ENCODE results near the gene PRR20G. TPM values are rescaled to one million over a fixed set of nuclear protein-coding genes. Genes with fewer than 3 reads are reported as not detected.

The PRR20G gene
- total and polyA plus RNA-seq, 9 of the 15 experiments (the other 6 are each of a cell fraction or from before 2014, with no cell fraction given), result not detected

DNA sequence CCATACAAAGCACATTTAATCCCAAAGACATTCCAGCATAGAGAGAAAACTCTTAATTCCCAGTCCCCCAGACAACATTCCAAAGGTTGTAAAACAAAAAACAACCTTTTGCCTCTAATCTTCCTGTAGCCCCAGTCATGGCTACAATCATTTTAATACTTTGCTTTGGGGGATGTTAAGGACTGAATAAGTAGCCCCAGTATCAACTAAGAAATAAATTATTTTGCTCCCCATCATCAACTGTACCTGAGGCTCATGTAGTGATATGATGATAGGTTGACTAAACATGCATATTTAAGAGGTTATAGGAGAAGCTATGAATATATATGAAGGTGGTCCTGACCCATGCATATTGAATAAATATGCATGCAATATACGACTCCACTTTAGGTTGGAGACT, 40.6 kb downstream of the PRR20G start:
- no peak for DNase-seq (ENCODE audit: extremely low read depth in 1 of 4, low spot score in 3 of 4)
- in situ Hi-C loops (cut with MboI), result no loop called here
- H2AFZ ChIP-seq (ENCODE audit: low read depth, low read length), result no peak overlapping the region
- 0% methylated on average over 1 of the region's 1 CpG for WGBS (ENCODE audit: insufficient coverage, low coverage, missing lambda C conversion rate)
- no peaks in the 10 kb centered on the region for H4K20me1 ChIP-seq (replicated peaks; ENCODE audit: control insufficient read depth, insufficient read depth, low read length)
- no peak for FAIRE-seq
- ChIA-PET POLR2A (no interaction called here), CTCF (ENCODE audit: low intra/inter-chr PET ratio) (no interaction called here)
- BruUV-seq (replicated peaks), result no TSS peak
- H3K36me3 ChIP-seq (ENCODE audit: control insufficient read depth, insufficient read depth, low read length), result no peaks in the 10 kb centered on the region
- H3K4me3 ChIP-seq, result no peak overlapping the region
- no peak overlapping the region for H3K27ac ChIP-seq (ENCODE audit: extremely low read depth, low read depth, low read length)
- intact Hi-C loops (cut with micrococcal nuclease), result no loop called here
- no peak for ATAC-seq
- H3K9ac ChIP-seq (ENCODE audit: insufficient read depth in 1 of 2, low read depth in 2 of 2, low read length in 2 of 2), result no peak overlapping the region
- no peaks in the 10 kb centered on the region for H3K79me2 ChIP-seq (ENCODE audit: control insufficient read depth, insufficient read depth, low read length)
- no peak overlapping the region for H3K4me2 ChIP-seq (ENCODE audit: insufficient read depth, low read length)
- no peaks in the 10 kb centered on the region for H3K9me1 ChIP-seq (ENCODE audit: control insufficient read depth, insufficient read depth, low read length)
- H3K9me3 ChIP-seq (replicated peaks; ENCODE audit: control insufficient read depth, insufficient read depth, low read depth, low read length), result no peaks in the 10 kb centered on the region
- H3K4me1 ChIP-seq (replicated peaks in 1 of 2; ENCODE audit: control insufficient read depth in 2 of 2, insufficient read depth in 2 of 2, low read length in 2 of 2), result no peaks in the 10 kb centered on the region
- no peaks in the 10 kb centered on the region for H3K27me3 ChIP-seq (ENCODE audit: control insufficient read depth in 2 of 2, insufficient read depth in 2 of 2, low read length in 2 of 2)
- TF ChIP-seq ZNF12 (CRISPR knock-in tag; IDR thresholded peaks at IDR 0.05), result no peak
- no peak for TF ChIP-seq ZNF445 (CRISPR knock-in tag; IDR thresholded peaks at IDR 0.05; ENCODE audit: low read depth)
- no peak for TF ChIP-seq ZNF398 (CRISPR knock-in tag; IDR thresholded peaks at IDR 0.05)
- no peak for TF ChIP-seq FOXA1 (IDR thresholded peaks at IDR 0.05; ENCODE audit: borderline replicate concordance)
- TF ChIP-seq ETV1 (tag; conservative IDR thresholded peaks at IDR 0.05; ENCODE audit: low read depth), result no peak
- no peak for TF ChIP-seq NFE2 (IDR thresholded peaks at IDR 0.05; ENCODE audit: low read depth)
- TF ChIP-seq ZNF717 (CRISPR knock-in tag; IDR thresholded peaks at IDR 0.05), result no peak
- TF ChIP-seq CREM (IDR thresholded peaks at IDR 0.05; ENCODE audit: low read depth), result no peak
- TF ChIP-seq FOXA3 (CRISPR knock-in tag; conservative IDR thresholded peaks at IDR 0.05 in 1 of 2, IDR thresholded peaks at IDR 0.05 in 1 of 2), result no peak
- no peak for TF ChIP-seq FOXM1 (IDR thresholded peaks at IDR 0.05; ENCODE audit: low read depth)
- TF ChIP-seq FOXM1 (CRISPR knock-in tag; IDR thresholded peaks at IDR 0.05; ENCODE audit: low read depth), result no peak
- no peak for TF ChIP-seq CEBPB (tag; IDR thresholded peaks at IDR 0.05)
- no peak for TF ChIP-seq ZNF280A (IDR thresholded peaks at IDR 0.05; ENCODE audit: low read depth, partially characterized antibody)
- no peak for TF ChIP-seq THAP7 (CRISPR knock-in tag; IDR thresholded peaks at IDR 0.05)
- TF ChIP-seq TARDBP (IDR thresholded peaks at IDR 0.05), result no peak
- TF ChIP-seq ZBED1 (IDR thresholded peaks at IDR 0.05), result no peak
- no peak for TF ChIP-seq HNRNPUL1 (IDR thresholded peaks at IDR 0.05; ENCODE audit: low read length)
